ENCODE measurements around the gene PSMD12.

DNA sequence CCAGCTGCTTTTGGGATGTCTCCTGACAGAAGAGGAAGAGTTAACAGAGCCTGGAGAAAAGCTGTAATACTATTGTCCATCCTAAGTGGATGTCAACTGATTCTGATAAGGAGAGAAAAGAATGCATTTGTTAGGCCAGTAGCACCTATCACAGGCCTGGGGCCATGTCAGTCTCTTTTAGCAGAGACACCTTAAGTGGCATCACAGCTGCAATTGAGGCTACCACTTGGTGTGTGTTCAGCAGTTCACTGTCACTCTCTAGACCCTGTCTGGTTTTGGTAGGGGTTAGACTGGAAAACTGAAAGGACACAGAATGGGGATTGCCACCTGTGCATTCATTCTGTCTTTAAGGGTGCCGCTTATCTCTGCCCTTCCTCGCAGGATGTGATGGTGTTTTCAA lies 42.0 kb downstream of the PSMD12 start:
- TF ChIP-seq, protein P1, sequence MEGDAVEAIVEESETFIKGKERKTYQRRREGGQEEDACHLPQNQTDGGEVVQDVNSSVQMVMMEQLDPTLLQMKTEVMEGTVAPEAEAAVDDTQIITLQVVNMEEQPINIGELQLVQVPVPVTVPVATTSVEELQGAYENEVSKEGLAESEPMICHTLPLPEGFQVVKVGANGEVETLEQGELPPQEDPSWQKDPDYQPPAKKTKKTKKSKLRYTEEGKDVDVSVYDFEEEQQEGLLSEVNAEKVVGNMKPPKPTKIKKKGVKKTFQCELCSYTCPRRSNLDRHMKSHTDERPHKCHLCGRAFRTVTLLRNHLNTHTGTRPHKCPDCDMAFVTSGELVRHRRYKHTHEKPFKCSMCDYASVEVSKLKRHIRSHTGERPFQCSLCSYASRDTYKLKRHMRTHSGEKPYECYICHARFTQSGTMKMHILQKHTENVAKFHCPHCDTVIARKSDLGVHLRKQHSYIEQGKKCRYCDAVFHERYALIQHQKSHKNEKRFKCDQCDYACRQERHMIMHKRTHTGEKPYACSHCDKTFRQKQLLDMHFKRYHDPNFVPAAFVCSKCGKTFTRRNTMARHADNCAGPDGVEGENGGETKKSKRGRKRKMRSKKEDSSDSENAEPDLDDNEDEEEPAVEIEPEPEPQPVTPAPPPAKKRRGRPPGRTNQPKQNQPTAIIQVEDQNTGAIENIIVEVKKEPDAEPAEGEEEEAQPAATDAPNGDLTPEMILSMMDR (conservative IDR thresholded peaks at IDR 0.05 in 1 of 2, IDR thresholded peaks at IDR 0.05 in 1 of 2; ENCODE audit: low read depth in 1 of 2, low read length in 2 of 2) = no peak
- no peak for TF ChIP-seq EZH2 (IDR thresholded peaks at IDR 0.05; ENCODE audit: low read length, missing control alignments)

All from fibroblast of lung (primary cell).